IMR-90 (cell line): ENCODE data around the gene XPR1. TPM values are rescaled to one million over a fixed set of nuclear protein-coding genes. Genes with fewer than 3 reads are reported as not detected.

Experiments used
- ATAC-seq: fragments of 200-7000 bp; cut with Tn5 transposase; 2 replicates; pipeline ENCODE4 v1.9.1; 2020; ENCODE audit warnings: low read depth, mild to moderate bottlenecking, moderate library complexity
- BruUV-seq: library from RNA; stranded (reverse); fragments of 400-500 nt; replicated peaks from 2 replicates; lab custom pipeline; 2021; lab: Mats Ljungman, UMichigan
- CTCF ChIA-PET: fragments of 300-600 bp; formaldehyde crosslinking; extraction: SDS; loops from one replicate; lab custom pipeline; 2021; ENCODE audit warnings: antibody characterized with exemption; lab: Yijun Ruan, JAX
- POLR2A ChIA-PET: fragments of 300-600 bp; sonication (Branson Sonifier 250); formaldehyde crosslinking; loops from one replicate; lab custom pipeline; 2022; ENCODE audit warnings: antibody characterized with exemption; ENCODE audit not compliant: unreplicated experiment; lab: Charles Lee
- DNase-seq: peaks from one replicate; pipeline ENCODE4 v3.0.0; 2013
- H2AFZ ChIP-seq: replicated peaks from 2 replicates; pipeline ENCODE3; 2013; ENCODE audit warnings: low read length, mild to moderate bottlenecking; ENCODE audit not compliant: poor library complexity
- H2AK5ac ChIP-seq: 2 replicates; pipeline ENCODE4 v1.6.1; 2013; ENCODE audit warnings: low read depth, low read length, inconsistent platforms
- H2AK9ac ChIP-seq: replicated peaks from 2 replicates; pipeline ENCODE3; 2013; ENCODE audit warnings: mild to moderate bottlenecking, low read depth, low read length, moderate library complexity; ENCODE audit not compliant: poor library complexity
- H2BK120ac ChIP-seq: 2 replicates; pipeline ENCODE4 v1.6.1; 2013; ENCODE audit warnings: low read depth, low read length, inconsistent platforms
- H2BK15ac ChIP-seq: 3 replicates; pipeline ENCODE4 v1.6.1; 2013; ENCODE audit warnings: low read depth, low read length, inconsistent platforms
- H2BK20ac ChIP-seq: 2 replicates; pipeline ENCODE4 v1.6.1; 2013; ENCODE audit warnings: low read depth, mild to moderate bottlenecking, inconsistent platforms, low read length, moderate library complexity
- H2BK5ac ChIP-seq: 2 replicates; pipeline ENCODE4 v1.6.1; 2013; ENCODE audit warnings: mild to moderate bottlenecking, low read depth, low read length, inconsistent platforms; ENCODE audit not compliant: poor library complexity, severe bottlenecking
- H3K14ac ChIP-seq: replicated peaks from 2 replicates; pipeline ENCODE4 v1.6.1; 2013; ENCODE audit warnings: low read depth, low read length, inconsistent platforms
- H3K18ac ChIP-seq: 2 replicates; pipeline ENCODE4 v1.6.1; 2013; ENCODE audit warnings: low read depth, low read length, control low read depth
- H3K23ac ChIP-seq: 2 replicates; pipeline ENCODE4 v1.6.1; 2013; ENCODE audit warnings: low read depth, low read length, inconsistent platforms
- H3K27ac ChIP-seq: 2 replicates; pipeline ENCODE4 v1.5.1; 2013; ENCODE audit warnings: mild to moderate bottlenecking, control low read depth, low read length; ENCODE audit not compliant: insufficient read depth
- H3K27me3 ChIP-seq: 2 replicates; pipeline ENCODE4 v1.6.1; 2013; ENCODE audit warnings: low read length; ENCODE audit not compliant: control insufficient read depth, insufficient read depth
- H3K36me3 ChIP-seq: 2 replicates; pipeline ENCODE4 v1.6.1; 2013; ENCODE audit warnings: low read length, mixed read lengths; ENCODE audit not compliant: control insufficient read depth, insufficient read depth
- H3K4ac ChIP-seq: 2 replicates; pipeline ENCODE4 v1.6.1; 2013; ENCODE audit warnings: low read depth, low read length, inconsistent platforms
- H3K4me1 ChIP-seq: 2 replicates; pipeline ENCODE4 v1.6.1; 2013; ENCODE audit warnings: low read length, mixed read lengths; ENCODE audit not compliant: control insufficient read depth, insufficient read depth
- H3K4me2 ChIP-seq: 2 replicates; pipeline ENCODE4 v1.6.1; 2013; ENCODE audit warnings: low read depth, mild to moderate bottlenecking, control low read depth, low read length, moderate library complexity
- H3K4me3 ChIP-seq: 2 replicates; pipeline ENCODE4 v1.5.1; 2013; ENCODE audit warnings: low read depth, mild to moderate bottlenecking, control low read depth, low read length, moderate library complexity; ENCODE audit not compliant: insufficient read depth
- H3K56ac ChIP-seq: 2 replicates; pipeline ENCODE4 v1.6.1; 2013; ENCODE audit warnings: low read length, inconsistent platforms; ENCODE audit not compliant: insufficient read depth; ENCODE audit errors: extremely low read depth
- H3K79me1 ChIP-seq, 2 experiments: 2 replicates each; pipeline ENCODE4 v1.6.1; 2013; ENCODE audit warnings: low read length in 2 of 2, inconsistent platforms in 1 of 2, low read depth in 1 of 2
- H3K9ac ChIP-seq: 2 replicates; pipeline ENCODE4 v1.6.1; 2013; ENCODE audit warnings: low read depth, low read length, control low read depth
- H3K9me1 ChIP-seq: 2 replicates; pipeline ENCODE4 v1.6.1; 2013; ENCODE audit warnings: low read length, inconsistent platforms; ENCODE audit not compliant: insufficient read depth
- H3K9me3 ChIP-seq: 2 replicates; pipeline ENCODE4 v1.6.1; 2013; ENCODE audit warnings: low read length; ENCODE audit not compliant: control insufficient read depth, insufficient read depth
- H4K20me1 ChIP-seq: 2 replicates; pipeline ENCODE4 v1.6.1; 2013; ENCODE audit warnings: low read length, inconsistent platforms; ENCODE audit not compliant: insufficient read depth
- H4K5ac ChIP-seq: 2 replicates; pipeline ENCODE4 v1.6.1; 2013; ENCODE audit warnings: mild to moderate bottlenecking, low read depth, low read length, control low read depth
- H4K8ac ChIP-seq, 2 experiments: 2 replicates each; pipeline ENCODE4 v1.6.1; 2013; ENCODE audit warnings: low read depth in 2 of 2, low read length in 2 of 2, control low read depth in 1 of 2, inconsistent platforms in 1 of 2
- H4K91ac ChIP-seq: 2 replicates; pipeline ENCODE4 v1.6.1; 2013; ENCODE audit warnings: low read depth, low read length, inconsistent platforms; ENCODE audit not compliant: insufficient read depth
- BHLHE40 ChIP-seq: fragments of 150-350 bp; IDR thresholded peaks from 2 replicates; pipeline ENCODE4 v1.6.1; 2016; ENCODE audit warnings: mild to moderate bottlenecking, low read depth, low read length
- CEBPB ChIP-seq: IDR thresholded peaks from 2 replicates; pipeline ENCODE4 v1.6.1; 2012; ENCODE audit warnings: low read depth, low read length, improper control_type of control experiment
- CHD1 ChIP-seq: IDR thresholded peaks from 2 replicates; pipeline ENCODE4 v1.6.1; 2012; ENCODE audit warnings: low read depth, low read length, improper control_type of control experiment
- FOS ChIP-seq: fragments of 150-350 bp; IDR thresholded peaks from 2 replicates; pipeline ENCODE4 v1.6.1; 2016; ENCODE audit warnings: low read depth, low read length
- MAFK ChIP-seq: IDR thresholded peaks from 2 replicates; pipeline ENCODE4 v1.6.1; 2012; ENCODE audit warnings: low read depth, low read length, improper control_type of control experiment
- MAZ ChIP-seq: IDR thresholded peaks from 2 replicates; pipeline ENCODE4 v1.6.1; 2012; ENCODE audit warnings: low read depth, mild to moderate bottlenecking, low read length, improper control_type of control experiment, moderate library complexity, borderline replicate concordance
- MXI1 ChIP-seq: IDR thresholded peaks from 2 replicates; pipeline ENCODE4 v1.6.1; 2012; ENCODE audit warnings: low read depth, mild to moderate bottlenecking, low read length, moderate library complexity, borderline replicate concordance
- NFE2L2 ChIP-seq: fragments of 150-350 bp; IDR thresholded peaks from 2 replicates; pipeline ENCODE4 v1.6.1; 2016; ENCODE audit warnings: low read depth, mild to moderate bottlenecking, low read length
- POLR2A ChIP-seq: IDR thresholded peaks from 2 replicates; pipeline ENCODE4 v1.6.1; 2012; ENCODE audit warnings: mild to moderate bottlenecking, low read depth, low read length
- RAD21 ChIP-seq: IDR thresholded peaks from 2 replicates; pipeline ENCODE4 v1.6.1; 2012; ENCODE audit warnings: low read length, improper control_type of control experiment
- RCOR1 ChIP-seq: IDR thresholded peaks from 2 replicates; pipeline ENCODE4 v1.6.1; 2012; ENCODE audit warnings: mild to moderate bottlenecking, low read length, improper control_type of control experiment; ENCODE audit not compliant: insufficient replicate concordance
- RFX5 ChIP-seq: IDR thresholded peaks from 2 replicates; pipeline ENCODE4 v1.8.0; 2012; ENCODE audit warnings: low read depth, mild to moderate bottlenecking, low read length, moderate library complexity
- SMC3 ChIP-seq: fragments of 150-350 bp; IDR thresholded peaks from 2 replicates; pipeline ENCODE4 v1.6.1; 2016; ENCODE audit warnings: low read depth, mild to moderate bottlenecking, antibody characterized with exemption, low read length, moderate library complexity
- WGBS, 2 experiments: methylation state at CpG; one replicate each; pipeline versions ENCODE4 v1.1.5 to v1.1.7; 2013; ENCODE audit warnings: missing lambda C conversion rate in 2 of 2; ENCODE audit not compliant: insufficient read length in 1 of 2; ENCODE audit errors: extremely low coverage in 2 of 2; 5-methylcytosine and 5-hydroxymethylcytosine counted together
- dilution Hi-C: fragments of 300-500 bp; cut with HindIII; formaldehyde crosslinking; loops from one replicate; pipeline ENCODE4 v1.14.3; 2018; ENCODE audit warnings: low sequenced_read_pairs; ENCODE audit not compliant: unreplicated experiment
- in situ Hi-C: fragments of 300-500 bp; cut with MboI; formaldehyde crosslinking; loops from 3 replicates; pipeline ENCODE4 v1.14.3; 2019; ENCODE audit warnings: low sequenced_read_pairs, inconsistent platforms, mixed read lengths
- intact Hi-C: fragments of 100-400 bp; cut with micrococcal nuclease; formaldehyde crosslinking; loops from 2 replicates; pipeline ENCODE4 v1.10.0; 2022
- polyA plus RNA-seq, 3 experiments: library from polyadenylated mRNA; depleted of rRNA; stranded (reverse); fragments of >200 nt; gene quantifications; 2 replicates each; pipeline ENCODE4 v1.2.3, GENCODE V29; 2012; ENCODE audit warnings: low replicate concordance in 1 of 3
- total RNA-seq: library from RNA; depleted of rRNA; stranded (reverse); fragments of >200 nt; gene quantifications from 2 replicates; pipeline ENCODE4 v1.2.3, GENCODE V29; 2012
- TF ChIP-seq, protein P1 (sequence below): conservative IDR thresholded peaks from 2 replicates; pipeline ENCODE4 v1.5.1; 2012; ENCODE audit warnings: mild to moderate bottlenecking, low read depth, low read length, improper control_type of control experiment
- TF ChIP-seq, protein P2 (sequence below): fragments of 150-350 bp; IDR thresholded peaks from 2 replicates; pipeline ENCODE4 v1.6.1; 2017; ENCODE audit warnings: mild to moderate bottlenecking, antibody characterized with exemption, low read length, low read depth
- TF ChIP-seq, protein P3 (sequence below): fragments of 150-350 bp; IDR thresholded peaks from 2 replicates; pipeline ENCODE4 v1.6.1; 2016; ENCODE audit warnings: low read depth, mild to moderate bottlenecking, low read length, moderate library complexity, borderline replicate concordance

Gene XPR1
- total and polyA plus RNA-seq, 2 of the 4 experiments (the other 2 are of a cell fraction), result 11.8 to 25.1 TPM

DNA sequence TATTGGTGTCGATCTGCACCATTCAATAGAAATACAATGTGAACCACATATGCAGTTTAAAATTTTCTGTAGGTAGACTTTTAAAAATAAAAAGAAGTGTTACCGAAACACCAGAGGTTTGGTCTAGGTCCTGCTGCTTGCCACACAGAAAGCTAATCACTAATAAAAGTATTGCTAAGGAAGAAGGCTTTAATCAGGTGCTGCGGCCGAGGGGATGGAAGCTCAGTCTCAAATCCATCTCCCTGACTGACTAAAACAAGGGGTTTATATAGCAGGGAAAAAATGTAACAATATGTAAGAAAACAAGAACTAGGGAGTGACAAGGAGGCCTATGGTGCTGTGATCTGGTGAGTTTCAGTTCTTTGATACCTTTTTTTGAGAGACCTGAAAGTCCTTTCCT is 99.3 kb downstream of the XPR1 start:
- Histone ChIP-seq H2AFZ (no peak overlapping the region), H3K27ac (no peak overlapping the region), H2BK5ac (no peak overlapping the region), H3K23ac (no peak overlapping the region), H4K8ac (no peak overlapping the region), H3K9me1 (no peaks in the 10 kb centered on the region), H3K56ac (no peak overlapping the region), H2BK20ac (no peak overlapping the region), H3K36me3 (no peaks in the 10 kb centered on the region), H2BK15ac (no peak overlapping the region), H3K4me1 (no peaks in the 10 kb centered on the region), H3K18ac (no peak overlapping the region), H4K5ac (no peak overlapping the region), H3K79me1 (peaks cover 9 to 14% of the 10 kb centered on the region in 2 experiments; a peak in 3 of 4 replicates), H3K14ac (no peak overlapping the region), H4K91ac (no peak overlapping the region), H4K20me1 (no peaks in the 10 kb centered on the region), H2AK5ac (no peak overlapping the region), H3K9me3 (peaks cover 15% of the 10 kb centered on the region), H3K27me3 (no peaks in the 10 kb centered on the region), H3K9ac (no peak overlapping the region), H3K4me2 (no peak overlapping the region), H3K4ac (no peak overlapping the region), H2AK9ac (no peak overlapping the region), H2BK120ac (no peak overlapping the region), H3K4me3 (no peak overlapping the region)
- DNase-seq (no peak), ATAC-seq (no peak)
- POLR2A ChIA-PET, result no interaction called here
- TF ChIP-seq, protein P1, sequence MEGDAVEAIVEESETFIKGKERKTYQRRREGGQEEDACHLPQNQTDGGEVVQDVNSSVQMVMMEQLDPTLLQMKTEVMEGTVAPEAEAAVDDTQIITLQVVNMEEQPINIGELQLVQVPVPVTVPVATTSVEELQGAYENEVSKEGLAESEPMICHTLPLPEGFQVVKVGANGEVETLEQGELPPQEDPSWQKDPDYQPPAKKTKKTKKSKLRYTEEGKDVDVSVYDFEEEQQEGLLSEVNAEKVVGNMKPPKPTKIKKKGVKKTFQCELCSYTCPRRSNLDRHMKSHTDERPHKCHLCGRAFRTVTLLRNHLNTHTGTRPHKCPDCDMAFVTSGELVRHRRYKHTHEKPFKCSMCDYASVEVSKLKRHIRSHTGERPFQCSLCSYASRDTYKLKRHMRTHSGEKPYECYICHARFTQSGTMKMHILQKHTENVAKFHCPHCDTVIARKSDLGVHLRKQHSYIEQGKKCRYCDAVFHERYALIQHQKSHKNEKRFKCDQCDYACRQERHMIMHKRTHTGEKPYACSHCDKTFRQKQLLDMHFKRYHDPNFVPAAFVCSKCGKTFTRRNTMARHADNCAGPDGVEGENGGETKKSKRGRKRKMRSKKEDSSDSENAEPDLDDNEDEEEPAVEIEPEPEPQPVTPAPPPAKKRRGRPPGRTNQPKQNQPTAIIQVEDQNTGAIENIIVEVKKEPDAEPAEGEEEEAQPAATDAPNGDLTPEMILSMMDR, result no peak
- TF ChIP-seq CHD1 (no peak), RFX5 (no peak), MAFK (no peak), MAZ (no peak), RCOR1 (no peak), CEBPB (no peak), BHLHE40 (no peak), SMC3 (no peak), FOS (no peak), MXI1 (no peak), POLR2A (no peak), NFE2L2 (no peak), RAD21 (no peak)
- TF ChIP-seq, protein P2, sequence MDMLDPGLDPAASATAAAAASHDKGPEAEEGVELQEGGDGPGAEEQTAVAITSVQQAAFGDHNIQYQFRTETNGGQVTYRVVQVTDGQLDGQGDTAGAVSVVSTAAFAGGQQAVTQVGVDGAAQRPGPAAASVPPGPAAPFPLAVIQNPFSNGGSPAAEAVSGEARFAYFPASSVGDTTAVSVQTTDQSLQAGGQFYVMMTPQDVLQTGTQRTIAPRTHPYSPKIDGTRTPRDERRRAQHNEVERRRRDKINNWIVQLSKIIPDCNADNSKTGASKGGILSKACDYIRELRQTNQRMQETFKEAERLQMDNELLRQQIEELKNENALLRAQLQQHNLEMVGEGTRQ, result no peak
- TF ChIP-seq, protein P3, sequence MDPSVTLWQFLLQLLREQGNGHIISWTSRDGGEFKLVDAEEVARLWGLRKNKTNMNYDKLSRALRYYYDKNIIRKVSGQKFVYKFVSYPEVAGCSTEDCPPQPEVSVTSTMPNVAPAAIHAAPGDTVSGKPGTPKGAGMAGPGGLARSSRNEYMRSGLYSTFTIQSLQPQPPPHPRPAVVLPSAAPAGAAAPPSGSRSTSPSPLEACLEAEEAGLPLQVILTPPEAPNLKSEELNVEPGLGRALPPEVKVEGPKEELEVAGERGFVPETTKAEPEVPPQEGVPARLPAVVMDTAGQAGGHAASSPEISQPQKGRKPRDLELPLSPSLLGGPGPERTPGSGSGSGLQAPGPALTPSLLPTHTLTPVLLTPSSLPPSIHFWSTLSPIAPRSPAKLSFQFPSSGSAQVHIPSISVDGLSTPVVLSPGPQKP, result no peak
- no TSS peak for BruUV-seq
- dilution Hi-C loops (no loop called here), in situ Hi-C loops (no loop called here), intact Hi-C loops (no loop called here)
- CTCF ChIA-PET, result no interaction called here
- WGBS, 2 experiments, result no CpG with 5 or more reads among the region's 4 CpGs
